ENCODE measurements around the gene STXBP4.

STXBP4 gene

GRCh38 chr17:55090079-55090492 is 121.5 kb downstream of the STXBP4 start (continued):
- TF ChIP-seq TCF4 (CRISPR knock-in tag; IDR thresholded peaks at IDR 0.05; ENCODE audit: borderline replicate concordance), result no peak
- no peak for TF ChIP-seq PATZ1 (CRISPR knock-in tag; IDR thresholded peaks at IDR 0.05; ENCODE audit: borderline replicate concordance)

- ATAC-seq, result peak; percentile 34; the same call in 1 of the 3 replicates
- TF ChIP-seq ZC3H10 (CRISPR knock-in tag; IDR thresholded peaks at IDR 0.05) (no peak), ARNTL (CRISPR knock-in tag; IDR thresholded peaks at IDR 0.05; ENCODE audit: borderline replicate concordance, low read depth) (no peak), ZNF565 (CRISPR knock-in tag; conservative IDR thresholded peaks at IDR 0.05; ENCODE audit: low read depth) (no peak), SNAI2 (CRISPR knock-in tag; IDR thresholded peaks at IDR 0.05) (no peak)
Observed at GRCh38 chr17:55093353-55093752, 124.8 kb downstream of the STXBP4 start.

DNA sequence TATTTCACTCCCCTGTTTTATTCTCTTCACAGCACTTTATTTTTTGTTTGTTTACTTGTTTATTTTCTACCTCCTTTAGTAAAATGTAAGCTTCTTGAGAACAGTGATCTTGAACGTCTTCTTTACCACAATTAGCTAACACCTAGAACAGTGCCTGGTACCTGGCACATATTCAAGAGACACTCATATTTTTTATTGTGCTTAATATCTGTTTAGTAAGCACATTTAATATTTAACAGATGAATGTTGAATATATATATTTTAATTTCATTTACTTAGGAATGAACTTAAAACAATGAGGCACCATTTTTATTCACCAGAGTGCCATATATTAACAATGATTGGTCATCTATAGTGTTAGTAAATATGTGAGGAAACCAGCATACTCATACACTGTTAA is 130.2 kb downstream of the STXBP4 start:
- ATAC-seq, result no peak
- TF ChIP-seq, protein P1, sequence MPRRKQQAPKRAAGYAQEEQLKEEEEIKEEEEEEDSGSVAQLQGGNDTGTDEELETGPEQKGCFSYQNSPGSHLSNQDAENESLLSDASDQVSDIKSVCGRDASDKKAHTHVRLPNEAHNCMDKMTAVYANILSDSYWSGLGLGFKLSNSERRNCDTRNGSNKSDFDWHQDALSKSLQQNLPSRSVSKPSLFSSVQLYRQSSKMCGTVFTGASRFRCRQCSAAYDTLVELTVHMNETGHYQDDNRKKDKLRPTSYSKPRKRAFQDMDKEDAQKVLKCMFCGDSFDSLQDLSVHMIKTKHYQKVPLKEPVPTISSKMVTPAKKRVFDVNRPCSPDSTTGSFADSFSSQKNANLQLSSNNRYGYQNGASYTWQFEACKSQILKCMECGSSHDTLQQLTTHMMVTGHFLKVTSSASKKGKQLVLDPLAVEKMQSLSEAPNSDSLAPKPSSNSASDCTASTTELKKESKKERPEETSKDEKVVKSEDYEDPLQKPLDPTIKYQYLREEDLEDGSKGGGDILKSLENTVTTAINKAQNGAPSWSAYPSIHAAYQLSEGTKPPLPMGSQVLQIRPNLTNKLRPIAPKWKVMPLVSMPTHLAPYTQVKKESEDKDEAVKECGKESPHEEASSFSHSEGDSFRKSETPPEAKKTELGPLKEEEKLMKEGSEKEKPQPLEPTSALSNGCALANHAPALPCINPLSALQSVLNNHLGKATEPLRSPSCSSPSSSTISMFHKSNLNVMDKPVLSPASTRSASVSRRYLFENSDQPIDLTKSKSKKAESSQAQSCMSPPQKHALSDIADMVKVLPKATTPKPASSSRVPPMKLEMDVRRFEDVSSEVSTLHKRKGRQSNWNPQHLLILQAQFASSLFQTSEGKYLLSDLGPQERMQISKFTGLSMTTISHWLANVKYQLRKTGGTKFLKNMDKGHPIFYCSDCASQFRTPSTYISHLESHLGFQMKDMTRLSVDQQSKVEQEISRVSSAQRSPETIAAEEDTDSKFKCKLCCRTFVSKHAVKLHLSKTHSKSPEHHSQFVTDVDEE (CRISPR knock-in tag; IDR thresholded peaks at IDR 0.05), result no peak

- no peak for TF ChIP-seq TOX (CRISPR knock-in tag; IDR thresholded peaks at IDR 0.05; ENCODE audit: borderline replicate concordance)
- TF ChIP-seq, protein P2, sequence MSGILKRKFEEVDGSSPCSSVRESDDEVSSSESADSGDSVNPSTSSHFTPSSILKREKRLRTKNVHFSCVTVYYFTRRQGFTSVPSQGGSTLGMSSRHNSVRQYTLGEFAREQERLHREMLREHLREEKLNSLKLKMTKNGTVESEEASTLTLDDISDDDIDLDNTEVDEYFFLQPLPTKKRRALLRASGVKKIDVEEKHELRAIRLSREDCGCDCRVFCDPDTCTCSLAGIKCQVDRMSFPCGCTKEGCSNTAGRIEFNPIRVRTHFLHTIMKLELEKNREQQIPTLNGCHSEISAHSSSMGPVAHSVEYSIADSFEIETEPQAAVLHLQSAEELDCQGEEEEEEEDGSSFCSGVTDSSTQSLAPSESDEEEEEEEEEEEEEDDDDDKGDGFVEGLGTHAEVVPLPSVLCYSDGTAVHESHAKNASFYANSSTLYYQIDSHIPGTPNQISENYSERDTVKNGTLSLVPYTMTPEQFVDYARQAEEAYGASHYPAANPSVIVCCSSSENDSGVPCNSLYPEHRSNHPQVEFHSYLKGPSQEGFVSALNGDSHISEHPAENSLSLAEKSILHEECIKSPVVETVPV (CRISPR knock-in tag; IDR thresholded peaks at IDR 0.05), result no peak
- TF ChIP-seq OSR1 (CRISPR knock-in tag; IDR thresholded peaks at IDR 0.05), result no peak
- no peak for TF ChIP-seq ZFP30 (CRISPR knock-in tag; IDR thresholded peaks at IDR 0.05)
- no peak for TF ChIP-seq RARB (CRISPR knock-in tag; IDR thresholded peaks at IDR 0.05)
- TF ChIP-seq ARNTL (CRISPR knock-in tag; IDR thresholded peaks at IDR 0.05; ENCODE audit: borderline replicate concordance, low read depth), result no peak
- no peak for TF ChIP-seq ZNF70 (CRISPR knock-in tag; IDR thresholded peaks at IDR 0.05)
- TF ChIP-seq ZNF8 (CRISPR knock-in tag; IDR thresholded peaks at IDR 0.05), result no peak
- ATAC-seq, result no peak
Observed at GRCh38 chr17:55110521-55110920, 142.0 kb downstream of the STXBP4 start.

GRCh38 chr17:55114283-55114682 is 145.7 kb downstream of the STXBP4 start:
- TF ChIP-seq TCF4 (CRISPR knock-in tag; IDR thresholded peaks at IDR 0.05; ENCODE audit: borderline replicate concordance), result peak; percentile 29; the same call in 1 of the 2 replicates
- no peak for TF ChIP-seq BACH2 (CRISPR knock-in tag; IDR thresholded peaks at IDR 0.05; ENCODE audit: borderline replicate concordance)
- ATAC-seq, result no peak; the same call in 2 of the 3 replicates

DNA sequence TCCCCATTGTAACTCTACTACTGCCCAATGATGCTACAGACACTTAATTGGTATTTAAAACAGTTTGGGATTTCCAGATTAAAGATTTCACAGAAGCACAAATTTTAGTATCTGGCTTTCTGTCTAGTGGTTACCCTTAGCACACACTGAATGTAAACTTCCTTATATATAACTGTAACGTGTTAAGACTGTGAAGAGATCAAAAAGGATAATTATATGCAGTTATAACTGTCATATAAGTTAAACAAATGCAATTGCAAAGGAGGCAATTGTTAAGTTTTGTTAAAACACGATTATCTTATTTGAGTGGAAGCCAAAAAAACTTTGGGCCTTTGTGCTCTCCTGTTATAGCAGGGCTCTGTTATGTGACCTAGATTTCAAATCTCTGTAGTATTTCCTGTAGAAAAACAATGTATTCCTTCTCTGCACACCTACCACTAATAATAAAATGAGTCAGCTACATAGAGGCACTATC is 147.9 kb downstream of the STXBP4 start:
- no peak for ATAC-seq
- TF ChIP-seq ZFP3 (CRISPR knock-in tag; IDR thresholded peaks at IDR 0.05) (no peak), ZC3H10 (CRISPR knock-in tag; IDR thresholded peaks at IDR 0.05) (no peak), ZFP30 (CRISPR knock-in tag; IDR thresholded peaks at IDR 0.05) (no peak), ISL1 (CRISPR knock-in tag; IDR thresholded peaks at IDR 0.05) (no peak), SNAI2 (CRISPR knock-in tag; IDR thresholded peaks at IDR 0.05) (no peak), TCF4 (CRISPR knock-in tag; IDR thresholded peaks at IDR 0.05; ENCODE audit: borderline replicate concordance) (no peak), RARB (CRISPR knock-in tag; IDR thresholded peaks at IDR 0.05) (no peak), TOX (CRISPR knock-in tag; IDR thresholded peaks at IDR 0.05; ENCODE audit: borderline replicate concordance) (no peak), PATZ1 (CRISPR knock-in tag; IDR thresholded peaks at IDR 0.05; ENCODE audit: borderline replicate concordance) (no peak), BACH2 (CRISPR knock-in tag; IDR thresholded peaks at IDR 0.05; ENCODE audit: borderline replicate concordance) (no peak), ARNTL (CRISPR knock-in tag; IDR thresholded peaks at IDR 0.05; ENCODE audit: borderline replicate concordance, low read depth) (no peak), ZNF8 (CRISPR knock-in tag; IDR thresholded peaks at IDR 0.05) (no peak)
- TF ChIP-seq, protein P2 (CRISPR knock-in tag; IDR thresholded peaks at IDR 0.05), result no peak
- TF ChIP-seq, protein P3, sequence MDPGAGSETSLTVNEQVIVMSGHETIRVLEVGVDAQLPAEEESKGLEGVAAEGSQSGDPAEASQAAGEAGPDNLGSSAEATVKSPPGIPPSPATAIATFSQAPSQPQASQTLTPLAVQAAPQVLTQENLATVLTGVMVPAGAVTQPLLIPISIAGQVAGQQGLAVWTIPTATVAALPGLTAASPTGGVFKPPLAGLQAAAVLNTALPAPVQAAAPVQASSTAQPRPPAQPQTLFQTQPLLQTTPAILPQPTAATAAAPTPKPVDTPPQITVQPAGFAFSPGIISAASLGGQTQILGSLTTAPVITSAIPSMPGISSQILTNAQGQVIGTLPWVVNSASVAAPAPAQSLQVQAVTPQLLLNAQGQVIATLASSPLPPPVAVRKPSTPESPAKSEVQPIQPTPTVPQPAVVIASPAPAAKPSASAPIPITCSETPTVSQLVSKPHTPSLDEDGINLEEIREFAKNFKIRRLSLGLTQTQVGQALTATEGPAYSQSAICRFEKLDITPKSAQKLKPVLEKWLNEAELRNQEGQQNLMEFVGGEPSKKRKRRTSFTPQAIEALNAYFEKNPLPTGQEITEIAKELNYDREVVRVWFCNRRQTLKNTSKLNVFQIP (CRISPR knock-in tag; IDR thresholded peaks at IDR 0.05; ENCODE audit: borderline replicate concordance, low read depth), result no peak
